Measurements from ENCODE around the gene MLLT3.
A peak's percentile ranks its signal among the peaks of the same experiment; 100 is the strongest.

Gene MLLT3

GRCh38 chr9:20464242-20464641 lies 158.1 kb downstream of the MLLT3 start:
- DNase-seq (no peak), ATAC-seq (replicated peaks) (no peak)
- no peaks in the 10 kb centered on the region for H3K9me3 Mint-ChIP-seq
- H3K4me3 Mint-ChIP-seq = no peak overlapping the region
- H3K4me1 Mint-ChIP-seq = peaks cover 4 to 5% of the 10 kb centered on the region in 2 donors
- peaks cover 5 to 6% of the 10 kb centered on the region in 2 donors for H3K27me3 Mint-ChIP-seq
- no peak overlapping the region for H3K27ac Mint-ChIP-seq
- no peaks in the 10 kb centered on the region for H3K36me3 Mint-ChIP-seq

DNA sequence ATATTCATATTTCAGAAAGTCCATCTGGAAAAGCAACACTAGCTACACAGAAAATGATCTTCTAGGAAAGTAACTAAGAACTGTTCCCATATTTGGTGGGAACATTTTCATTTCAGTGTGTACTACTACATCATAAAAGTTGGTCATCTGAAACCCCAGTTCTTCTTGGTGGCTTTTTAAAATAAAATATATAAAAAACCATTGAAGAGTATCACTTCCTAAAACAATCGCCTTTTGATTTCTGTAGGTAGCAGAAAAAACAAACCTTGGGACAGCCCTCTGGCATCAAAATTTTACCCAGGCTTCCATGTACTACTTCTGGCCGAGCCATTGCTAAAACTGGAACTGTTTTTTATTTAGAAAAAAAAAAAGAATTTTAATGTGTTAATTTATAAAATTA lies 158.5 kb downstream of the MLLT3 start:
- H3K9me3 Mint-ChIP-seq = no peaks in the 10 kb centered on the region
- H3K27ac Mint-ChIP-seq = no peak overlapping the region
- peaks cover 5 to 6% of the 10 kb centered on the region in 2 donors for H3K27me3 Mint-ChIP-seq
- no peak for ATAC-seq (replicated peaks)
- no peaks in the 10 kb centered on the region for H3K36me3 Mint-ChIP-seq
- DNase-seq = no peak
- H3K4me1 Mint-ChIP-seq = peaks cover 4 to 5% of the 10 kb centered on the region in 2 donors
- no peak overlapping the region for H3K4me3 Mint-ChIP-seq

DNA sequence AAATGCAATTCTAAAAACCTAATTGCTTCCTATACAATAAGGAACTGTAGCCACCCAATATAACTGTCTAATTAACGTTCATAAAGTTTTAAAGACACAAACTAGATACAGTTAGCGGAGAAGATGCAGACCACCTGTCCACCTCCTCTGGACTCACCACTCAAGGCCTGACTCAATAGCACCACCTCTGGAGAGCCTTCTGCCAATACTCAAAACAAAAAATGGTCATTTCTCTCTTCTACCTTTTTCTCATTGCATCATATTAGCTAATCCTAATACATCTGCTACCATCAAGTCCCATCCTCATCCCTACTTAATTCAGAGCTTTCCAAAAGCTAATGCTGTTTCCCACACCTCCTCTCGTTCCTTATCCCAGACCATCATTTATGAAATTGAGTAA lies 159.9 kb downstream of the MLLT3 start:
- DNase-seq (no peak), ATAC-seq (replicated peaks) (no peak)
- no peaks in the 10 kb centered on the region for H3K36me3 Mint-ChIP-seq
- H3K27me3 Mint-ChIP-seq = peaks cover 2 to 5% of the 10 kb centered on the region in 2 donors
- peaks cover 4 to 5% of the 10 kb centered on the region in 2 donors for H3K4me1 Mint-ChIP-seq
- H3K27ac Mint-ChIP-seq = no peak overlapping the region
- no peak overlapping the region for H3K4me3 Mint-ChIP-seq
- H3K9me3 Mint-ChIP-seq = no peaks in the 10 kb centered on the region

- ATAC-seq (replicated peaks) (no peak), DNase-seq (no peak)
- Mint-ChIP-seq H3K27me3 (peaks cover 0 to 4% of the 10 kb centered on the region in 2 donors), H3K4me3 (no peak overlapping the region), H3K36me3 (peaks cover 0 to 3% of the 10 kb centered on the region in 2 donors), H3K27ac (no peak overlapping the region), H3K4me1 (peaks cover 0 to 5% of the 10 kb centered on the region in 2 donors), H3K9me3 (no peaks in the 10 kb centered on the region)
Observed at GRCh38 chr9:20447291-20447690, 175.0 kb downstream of the MLLT3 start.

GRCh38 chr9:20446248-20446647 lies 176.1 kb downstream of the MLLT3 start:
- Mint-ChIP-seq H3K36me3 (peaks cover 0 to 3% of the 10 kb centered on the region in 2 donors), H3K9me3 (no peaks in the 10 kb centered on the region), H3K27ac (no peak overlapping the region), H3K4me3 (no peak overlapping the region), H3K4me1 (peaks cover 2 to 13% of the 10 kb centered on the region in 2 donors), H3K27me3 (peaks cover 0 to 4% of the 10 kb centered on the region in 2 donors)
- DNase-seq (no peak), ATAC-seq (replicated peaks) (no peak)

DNA sequence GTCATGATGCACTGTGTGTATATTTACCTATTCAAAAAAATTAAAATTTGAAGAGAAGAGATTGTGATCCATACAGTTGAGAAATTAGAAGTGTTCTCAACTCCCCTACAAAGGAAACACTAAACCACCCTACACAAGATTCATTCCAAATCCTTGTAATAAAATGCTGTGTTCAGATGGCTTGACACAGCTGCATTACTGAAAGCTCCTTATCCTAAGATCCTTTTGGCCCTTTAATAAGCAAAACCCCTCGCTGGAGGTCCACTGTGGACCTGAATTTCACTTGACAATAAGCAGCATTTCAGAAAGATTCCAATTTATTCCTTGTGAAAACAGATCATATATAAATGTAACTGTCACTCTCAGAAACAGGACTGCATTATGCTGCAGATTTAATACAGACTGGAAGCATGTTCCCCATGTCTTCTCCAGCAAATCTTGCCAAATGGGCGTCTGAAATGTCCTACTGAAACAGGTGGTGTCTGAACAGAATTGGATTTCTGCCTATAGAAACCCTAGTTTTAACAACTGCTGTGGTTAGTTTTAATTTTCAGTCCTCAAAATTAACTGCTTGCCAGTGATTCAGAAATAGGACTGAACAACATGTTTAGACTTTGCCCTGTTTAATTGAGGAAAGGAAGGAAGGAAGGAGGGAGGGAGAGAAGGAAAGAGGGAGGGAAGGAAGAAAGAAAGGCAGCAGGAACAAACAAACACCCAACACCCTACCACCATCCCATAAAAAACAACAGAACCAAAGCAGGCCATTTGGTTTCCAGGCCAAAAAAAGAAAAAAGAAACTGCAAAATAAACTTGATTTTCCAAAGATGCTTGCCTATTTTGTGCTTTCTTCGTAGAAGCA lies 179.6 kb downstream of the MLLT3 start:
- Mint-ChIP-seq H3K27ac (no peak overlapping the region), H3K4me1 (peaks cover 9 to 25% of the 10 kb centered on the region in 2 donors), H3K4me3 (no peak overlapping the region), H3K36me3 (no peaks in the 10 kb centered on the region), H3K9me3 (no peaks in the 10 kb centered on the region), H3K27me3 (peaks cover 4 to 9% of the 10 kb centered on the region in 2 donors)
- DNase-seq (no peak), ATAC-seq (replicated peaks) (no peak)

GRCh38 chr9:20441711-20442423 lies 180.4 kb downstream of the MLLT3 start:
- Mint-ChIP-seq H3K9me3 (no peaks in the 10 kb centered on the region), H3K4me3 (no peak overlapping the region), H3K27me3 (peaks cover 4 to 9% of the 10 kb centered on the region in 2 donors), H3K27ac (no peak overlapping the region), H3K36me3 (no peaks in the 10 kb centered on the region), H3K4me1 (peaks cover 9 to 25% of the 10 kb centered on the region in 2 donors)
- DNase-seq (no peak), ATAC-seq (replicated peaks) (peak; percentile 81 to 85)

- H3K4me3 Mint-ChIP-seq = peak overlapping the region; percentile 52 to 67
- H3K36me3 Mint-ChIP-seq = no peaks in the 10 kb centered on the region
- peaks cover 4 to 9% of the 10 kb centered on the region in 2 donors for H3K27me3 Mint-ChIP-seq
- no peak for DNase-seq
- peaks cover 9 to 25% of the 10 kb centered on the region in 2 donors for H3K4me1 Mint-ChIP-seq
- no peak for ATAC-seq (replicated peaks)
- H3K27ac Mint-ChIP-seq = no peak overlapping the region
- H3K9me3 Mint-ChIP-seq = no peaks in the 10 kb centered on the region
Observed at GRCh38 chr9:20441166-20441565, 181.1 kb downstream of the MLLT3 start.

DNA sequence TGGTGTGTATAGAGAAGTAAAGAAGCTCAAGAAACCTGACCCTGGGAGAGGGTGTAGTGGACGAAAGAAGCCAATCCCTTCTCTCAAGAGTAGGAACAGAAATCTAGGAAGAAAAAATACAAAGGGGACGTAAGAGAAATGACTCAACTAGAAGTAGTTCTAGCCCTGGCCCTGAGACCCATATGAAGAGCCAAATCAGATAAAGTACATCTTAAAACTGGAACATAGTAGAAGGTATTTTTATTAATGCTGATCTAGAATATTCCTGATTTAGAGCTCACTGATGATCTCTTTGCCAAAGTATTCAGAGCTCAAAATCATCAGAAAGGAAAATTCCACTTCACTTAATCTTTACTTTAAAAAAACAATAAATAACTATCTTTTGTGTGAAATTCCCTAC lies 184.8 kb downstream of the MLLT3 start:
- Mint-ChIP-seq H3K27ac (no peak overlapping the region), H3K36me3 (no peaks in the 10 kb centered on the region), H3K4me3 (no peak overlapping the region), H3K27me3 (peaks cover 0 to 9% of the 10 kb centered on the region in 2 donors), H3K9me3 (no peaks in the 10 kb centered on the region), H3K4me1 (peaks cover 9 to 20% of the 10 kb centered on the region in 2 donors)
- DNase-seq (no peak), ATAC-seq (replicated peaks) (no peak)

DNA sequence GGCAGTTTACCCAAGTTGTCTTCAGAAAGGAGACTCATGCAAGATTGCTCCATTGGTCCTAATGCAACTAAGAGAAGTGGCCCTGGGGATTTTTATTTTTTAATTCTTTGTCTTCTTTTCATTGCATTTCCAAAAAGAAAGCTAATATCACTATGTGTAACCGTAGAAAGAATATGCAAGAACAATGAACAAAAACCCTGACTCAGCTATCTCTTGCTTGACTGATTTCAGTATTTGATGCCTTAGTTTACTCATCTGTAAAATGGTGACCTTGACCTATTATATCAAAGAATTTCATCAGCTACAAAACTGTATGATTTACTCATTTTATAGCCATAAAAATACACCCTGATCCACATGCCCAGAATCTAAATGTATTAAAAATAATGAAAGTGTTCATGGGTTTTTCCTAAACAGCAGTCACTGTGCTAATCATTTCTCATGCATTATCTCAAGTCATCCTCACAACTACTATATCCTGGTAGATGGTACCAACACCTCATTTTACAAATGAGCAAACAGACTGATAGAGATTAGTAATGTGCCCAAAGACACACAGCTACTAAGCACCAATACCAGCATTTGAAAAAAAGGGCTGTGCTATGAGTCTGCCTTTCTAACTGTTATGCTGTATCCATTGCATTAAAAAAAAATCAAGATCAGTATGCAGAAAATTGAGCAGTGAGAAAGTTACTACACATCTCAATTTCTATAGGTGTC lies 185.7 kb downstream of the MLLT3 start:
- Mint-ChIP-seq H3K9me3 (no peaks in the 10 kb centered on the region), H3K4me3 (no peak overlapping the region), H3K27ac (no peak overlapping the region), H3K4me1 (peaks cover 7 to 14% of the 10 kb centered on the region in 2 donors), H3K27me3 (peaks cover 0 to 9% of the 10 kb centered on the region in 2 donors), H3K36me3 (no peaks in the 10 kb centered on the region)
- ATAC-seq (replicated peaks) (no peak), DNase-seq (no peak)

GRCh38 chr9:20428976-20429375 lies 193.3 kb downstream of the MLLT3 start:
- Mint-ChIP-seq H3K27me3 (peaks cover 0 to 3% of the 10 kb centered on the region in 2 donors), H3K27ac (no peak overlapping the region), H3K9me3 (no peaks in the 10 kb centered on the region), H3K36me3 (no peaks in the 10 kb centered on the region), H3K4me3 (no peak overlapping the region), H3K4me1 (peaks cover 6 to 11% of the 10 kb centered on the region in 2 donors)
- DNase-seq (no peak), ATAC-seq (replicated peaks) (no peak)

GRCh38 chr9:20427359-20427758 lies 194.9 kb downstream of the MLLT3 start:
- DNase-seq = no peak
- Mint-ChIP-seq H3K9me3 (no peaks in the 10 kb centered on the region), H3K4me3 (no peak overlapping the region), H3K27me3 (peaks cover 0 to 3% of the 10 kb centered on the region in 2 donors), H3K36me3 (no peaks in the 10 kb centered on the region), H3K27ac (no peak overlapping the region), H3K4me1 (peaks cover 6 to 11% of the 10 kb centered on the region in 2 donors)
- no peak for ATAC-seq (replicated peaks)

DNA sequence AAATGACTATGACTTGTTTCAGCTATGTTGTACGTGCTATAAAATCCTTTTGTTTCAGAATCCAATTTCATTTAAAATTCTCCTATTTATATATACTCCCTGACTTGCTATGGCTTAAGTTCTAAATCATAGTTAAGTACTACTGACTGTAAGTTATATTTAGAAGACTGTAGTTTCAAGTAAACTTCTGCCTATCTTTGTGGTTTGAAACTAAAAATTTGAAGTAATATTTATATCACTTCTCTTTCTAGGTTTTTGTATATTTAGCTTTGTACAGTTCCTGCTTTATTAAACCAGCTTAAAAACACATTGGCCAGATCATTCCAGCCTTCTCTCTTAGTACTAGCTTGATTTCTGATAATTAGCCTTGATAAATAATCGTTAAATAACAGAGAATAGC lies 196.3 kb downstream of the MLLT3 start:
- Mint-ChIP-seq H3K9me3 (no peaks in the 10 kb centered on the region), H3K36me3 (no peaks in the 10 kb centered on the region), H3K4me3 (no peak overlapping the region), H3K27ac (no peak overlapping the region), H3K27me3 (peaks cover 0 to 3% of the 10 kb centered on the region in 2 donors), H3K4me1 (peaks cover 6 to 11% of the 10 kb centered on the region in 2 donors)
- ATAC-seq (replicated peaks) = peak; percentile 38 to 59
- no peak for DNase-seq

GRCh38 chr9:20419533-20419932 lies 202.8 kb downstream of the MLLT3 start:
- ATAC-seq (replicated peaks) (no peak), DNase-seq (no peak)
- H3K27ac Mint-ChIP-seq = no peak overlapping the region
- H3K27me3 Mint-ChIP-seq = no peaks in the 10 kb centered on the region
- H3K9me3 Mint-ChIP-seq = no peaks in the 10 kb centered on the region
- H3K4me3 Mint-ChIP-seq = no peak overlapping the region
- H3K4me1 Mint-ChIP-seq = no peaks in the 10 kb centered on the region
- no peaks in the 10 kb centered on the region for H3K36me3 Mint-ChIP-seq

All from stimulated activated naive B cell treated with anti-CD40 and anti-IgM and Interleukin-4, amounts not matched to agents 10 μg/mL and 1 μg/mL and 100 μg/mL, for 72 hours (primary cell).